K562 (cell line): ENCODE measurements around the gene RALY. TPM values are rescaled to one million over a fixed set of nuclear protein-coding genes. Genes with fewer than 3 reads are reported as not detected.

ENCODE experiments used
- ARID1B ChIP-seq: fragments of 450-650 bp; IDR thresholded peaks from 2 replicates; pipeline ENCODE4 v1.6.1; 2016; ENCODE audit warnings: antibody characterized with exemption, mild to moderate bottlenecking, inconsistent platforms
- CHD2 ChIP-seq: IDR thresholded peaks from 2 replicates; pipeline ENCODE4 v1.6.1; 2011; ENCODE audit warnings: low read depth, low read length
- FOXO4 ChIP-seq: fragments of 450-650 bp; formaldehyde crosslinking; IDR thresholded peaks from 2 replicates; pipeline ENCODE4 v1.4.0; 2020; ENCODE audit warnings: mild to moderate bottlenecking, moderate library complexity
- FUS ChIP-seq: fragments of 200-400 bp; formaldehyde crosslinking; optimal IDR thresholded peaks from 2 replicates; pipeline ENCODE3; 2017; ENCODE audit warnings: low read depth, low read length
- GABPA ChIP-seq: fragments of 200-800 bp; sonication (Bioruptor generic); conservative IDR thresholded peaks from 2 replicates; pipeline ENCODE4 v1.6.1; 2016; ENCODE audit warnings: low read depth, missing genetic modification characterization, missing compliant biosample characterization
- HIVEP1 ChIP-seq: fragments of 250-450 bp; sonication (Bioruptor Pico); IDR thresholded peaks from 2 replicates; pipeline ENCODE4 v1.4.0; 2020; ENCODE audit warnings: mild to moderate bottlenecking
- PHB ChIP-seq: fragments of 250-450 bp; sonication (Bioruptor Pico); IDR thresholded peaks from 2 replicates; pipeline ENCODE4 v1.5.0; 2021
- RFX5 ChIP-seq: IDR thresholded peaks from 2 replicates; pipeline ENCODE4 v1.6.1; 2011; ENCODE audit warnings: low read depth, mild to moderate bottlenecking, improper control_type of control experiment, low read length
- TCF7 ChIP-seq: sonication (generic); IDR thresholded peaks from 2 replicates; pipeline ENCODE4 v1.6.1; 2016; ENCODE audit warnings: antibody characterized with exemption, borderline replicate concordance
- THAP7 ChIP-seq: fragments of 250-450 bp; sonication (Bioruptor Pico); IDR thresholded peaks from 2 replicates; pipeline ENCODE4 v1.5.0; 2021
- ZNF24 ChIP-seq: fragments of 450-650 bp; IDR thresholded peaks from 2 replicates; pipeline ENCODE4 v1.6.1; 2016
- ZNF324 ChIP-seq: fragments of 250-450 bp; sonication (Bioruptor Pico); IDR thresholded peaks from 2 replicates; pipeline ENCODE4 v1.4.0; 2020; ENCODE audit warnings: mild to moderate bottlenecking
- ZNF347 ChIP-seq: fragments of 450-650 bp; formaldehyde crosslinking; IDR thresholded peaks from 2 replicates; pipeline ENCODE4 v1.4.0; 2020; ENCODE audit warnings: low read depth, mild to moderate bottlenecking, moderate library complexity
- ZNF696 ChIP-seq: fragments of 250-450 bp; sonication (Bioruptor Pico); conservative IDR thresholded peaks from 2 replicates; pipeline ENCODE4 v1.4.0; 2020; ENCODE audit warnings: mild to moderate bottlenecking, moderate library complexity
- polyA plus RNA-seq, 8 experiments: library from polyadenylated mRNA; depleted of rRNA in 4 of 8; stranded (reverse) in 5 of 8; unstranded in 3 of 8; fragments of >200 nt; fragmentation: Nextera tagmentation in 2 of 8; fragmentation: Illumina TruSeq in 1 of 8; extraction: Ambion mirVana in 2 of 8; extraction: Trizol in 1 of 8; gene quantifications; 2 replicates each; pipeline versions ENCODE4 v1.2.1 to v1.2.3, GENCODE V29; 2011 to 2014; ENCODE audit warnings: inconsistent platforms in 1 of 8, missing spikeins in 1 of 8
- total RNA-seq, 7 experiments: library from RNA; depleted of rRNA in 6 of 7; stranded (reverse); fragments of >200 nt in 6 of 7; fragmentation: Illumina TruSeq in 2 of 7; extraction: Trizol in 2 of 7; gene quantifications; 2 replicates each; pipeline versions ENCODE4 v1.2.1 to v1.2.3, GENCODE V29; 2011 to 2021; ENCODE audit warnings: low replicate concordance in 1 of 7
- TF ChIP-seq, protein P1 (sequence below): fragments of 450-650 bp; IDR thresholded peaks from 2 replicates; pipeline ENCODE4 v1.7.0; 2016; ENCODE audit warnings: borderline replicate concordance
- TF ChIP-seq, protein P2 (sequence below): IDR thresholded peaks from 2 replicates; pipeline ENCODE4 v1.6.1; 2012; ENCODE audit warnings: low read depth, low read length, improper control_type of control experiment, borderline replicate concordance

RALY gene
- total and polyA plus RNA-seq, 9 of the 15 experiments (the other 6 are each of a cell fraction or from before 2014, with no cell fraction given), result 0.80 to 207 (median 128) TPM

DNA sequence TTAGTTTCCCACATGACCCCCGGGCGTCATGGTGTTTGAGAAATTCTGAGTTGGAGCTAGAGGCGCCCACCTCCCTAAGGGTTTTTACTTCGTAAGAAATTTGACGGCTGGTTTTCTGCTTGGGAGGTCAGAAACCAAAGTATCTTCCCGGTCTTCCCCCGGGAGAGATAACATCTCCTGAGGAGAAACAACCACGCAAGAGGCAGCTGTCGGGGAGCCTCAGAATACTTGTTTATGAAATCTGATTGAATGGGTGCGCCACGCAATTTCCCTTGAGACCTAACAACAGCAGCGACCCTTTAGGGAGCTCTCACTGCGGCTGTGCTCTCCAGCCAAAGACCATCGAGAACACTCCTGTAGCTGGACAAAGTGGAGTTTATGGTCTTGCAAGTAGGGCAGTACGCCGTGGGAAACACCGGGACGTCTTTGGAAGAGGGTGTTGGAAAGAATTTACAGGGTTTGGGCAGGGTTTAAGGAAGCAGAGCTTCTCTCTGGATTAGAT is 118.9 kb downstream of the RALY start (continued):
- TF ChIP-seq FOXO4 (CRISPR knock-in tag) (no peak), FUS (no peak), ZNF347 (CRISPR knock-in tag) (no peak), PHB (CRISPR knock-in tag) (no peak), ZNF324 (CRISPR knock-in tag) (no peak), THAP7 (no peak), TCF7 (no peak), ARID1B (peak; percentile 47; the same call in 1 of the 2 replicates), GABPA (tag) (0 out of 2 replicates have a peak, but pooled peaks have one; percentile 17), RFX5 (no peak), CHD2 (no peak), HIVEP1 (CRISPR knock-in tag) (no peak), ZNF696 (no peak), ZNF24 (0 out of 2 replicates have a peak, but pooled peaks have one; percentile 7)
- TF ChIP-seq, protein P1, sequence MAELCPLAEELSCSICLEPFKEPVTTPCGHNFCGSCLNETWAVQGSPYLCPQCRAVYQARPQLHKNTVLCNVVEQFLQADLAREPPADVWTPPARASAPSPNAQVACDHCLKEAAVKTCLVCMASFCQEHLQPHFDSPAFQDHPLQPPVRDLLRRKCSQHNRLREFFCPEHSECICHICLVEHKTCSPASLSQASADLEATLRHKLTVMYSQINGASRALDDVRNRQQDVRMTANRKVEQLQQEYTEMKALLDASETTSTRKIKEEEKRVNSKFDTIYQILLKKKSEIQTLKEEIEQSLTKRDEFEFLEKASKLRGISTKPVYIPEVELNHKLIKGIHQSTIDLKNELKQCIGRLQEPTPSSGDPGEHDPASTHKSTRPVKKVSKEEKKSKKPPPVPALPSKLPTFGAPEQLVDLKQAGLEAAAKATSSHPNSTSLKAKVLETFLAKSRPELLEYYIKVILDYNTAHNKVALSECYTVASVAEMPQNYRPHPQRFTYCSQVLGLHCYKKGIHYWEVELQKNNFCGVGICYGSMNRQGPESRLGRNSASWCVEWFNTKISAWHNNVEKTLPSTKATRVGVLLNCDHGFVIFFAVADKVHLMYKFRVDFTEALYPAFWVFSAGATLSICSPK, result no peak
- TF ChIP-seq, protein P2, sequence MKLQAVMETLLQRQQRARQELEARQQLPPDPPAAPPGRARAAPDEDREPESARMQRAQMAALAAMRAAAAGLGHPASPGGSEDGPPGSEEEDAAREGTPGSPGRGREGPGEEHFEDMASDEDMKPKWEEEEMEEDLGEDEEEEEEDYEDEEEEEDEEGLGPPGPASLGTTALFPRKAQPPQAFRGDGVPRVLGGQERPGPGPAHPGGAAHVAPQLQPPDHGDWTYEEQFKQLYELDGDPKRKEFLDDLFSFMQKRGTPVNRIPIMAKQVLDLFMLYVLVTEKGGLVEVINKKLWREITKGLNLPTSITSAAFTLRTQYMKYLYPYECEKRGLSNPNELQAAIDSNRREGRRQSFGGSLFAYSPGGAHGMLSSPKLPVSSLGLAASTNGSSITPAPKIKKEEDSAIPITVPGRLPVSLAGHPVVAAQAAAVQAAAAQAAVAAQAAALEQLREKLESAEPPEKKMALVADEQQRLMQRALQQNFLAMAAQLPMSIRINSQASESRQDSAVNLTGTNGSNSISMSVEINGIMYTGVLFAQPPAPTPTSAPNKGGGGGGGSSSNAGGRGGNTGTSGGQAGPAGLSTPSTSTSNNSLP, result no peak
